ENCODE results near the gene PDCD1.
"Not testable (repeated sequence)": the region's sequence is repeated elsewhere in the genome, so short reads cannot be mapped to it uniquely, and the experiment has no call there.

Gene PDCD1

GRCh38 chr2:241818943-241819270 is 39.8 kb downstream of the PDCD1 start:
- no peak for TF ChIP-seq CTCF (conservative IDR thresholded peaks at IDR 0.05; ENCODE audit: control insufficient read depth, insufficient read depth, low read depth, low read length)
- no peak overlapping the region for H3K4me3 ChIP-seq (ENCODE audit: control insufficient read depth, low read depth, low read length)
- DNase-seq (ENCODE audit: low read depth) = no peak

GRCh38 chr2:241818229-241818942 is 40.3 kb downstream of the PDCD1 start:
- H3K4me3 ChIP-seq (ENCODE audit: control insufficient read depth, low read depth, low read length) = no peak overlapping the region
- no peak for DNase-seq (ENCODE audit: low read depth)
- TF ChIP-seq CTCF (conservative IDR thresholded peaks at IDR 0.05; ENCODE audit: control insufficient read depth, insufficient read depth, low read depth, low read length) = no peak

GRCh38 chr2:241817821-241818215 is 40.9 kb downstream of the PDCD1 start:
- not testable (repeated sequence) for H3K4me3 ChIP-seq (ENCODE audit: control insufficient read depth, low read depth, low read length); DNase-seq (ENCODE audit: low read depth)

- TF ChIP-seq CTCF (conservative IDR thresholded peaks at IDR 0.05; ENCODE audit: control insufficient read depth, insufficient read depth, low read depth, low read length) = no peak
- H3K4me3 ChIP-seq (ENCODE audit: control insufficient read depth, low read depth, low read length) = no peak overlapping the region
- no peak for DNase-seq (ENCODE audit: low read depth)
Observed at GRCh38 chr2:241817126-241817820, 41.4 kb downstream of the PDCD1 start.

GRCh38 chr2:241816431-241817121 is 42.1 kb downstream of the PDCD1 start:
- no peak for TF ChIP-seq CTCF (conservative IDR thresholded peaks at IDR 0.05; ENCODE audit: control insufficient read depth, insufficient read depth, low read depth, low read length)
- no peak for DNase-seq (ENCODE audit: low read depth)
- no peak overlapping the region for H3K4me3 ChIP-seq (ENCODE audit: control insufficient read depth, low read depth, low read length)

- no peak for DNase-seq (ENCODE audit: low read depth)
- TF ChIP-seq CTCF (conservative IDR thresholded peaks at IDR 0.05; ENCODE audit: control insufficient read depth, insufficient read depth, low read depth, low read length) = no peak
- H3K4me3 ChIP-seq (ENCODE audit: control insufficient read depth, low read depth, low read length) = no peak overlapping the region
Observed at GRCh38 chr2:241815477-241816430, 42.9 kb downstream of the PDCD1 start.

Measured in fibroblast of mammary gland (primary cell).